CD4-positive, alpha-beta T cell treated with Interleukin-15 for 4 hours (primary cell): ENCODE data around the gene MAGEA11.
"Not testable (repeated sequence)": the region's sequence is repeated elsewhere in the genome, so short reads cannot be mapped to it uniquely, and the experiment has no call there.

Experiments
- DNase-seq: peaks from one replicate; pipeline ENCODE4 v3.0.0-alpha.2; 2020; ENCODE audit warnings: low spot score

MAGEA11 gene

DNA sequence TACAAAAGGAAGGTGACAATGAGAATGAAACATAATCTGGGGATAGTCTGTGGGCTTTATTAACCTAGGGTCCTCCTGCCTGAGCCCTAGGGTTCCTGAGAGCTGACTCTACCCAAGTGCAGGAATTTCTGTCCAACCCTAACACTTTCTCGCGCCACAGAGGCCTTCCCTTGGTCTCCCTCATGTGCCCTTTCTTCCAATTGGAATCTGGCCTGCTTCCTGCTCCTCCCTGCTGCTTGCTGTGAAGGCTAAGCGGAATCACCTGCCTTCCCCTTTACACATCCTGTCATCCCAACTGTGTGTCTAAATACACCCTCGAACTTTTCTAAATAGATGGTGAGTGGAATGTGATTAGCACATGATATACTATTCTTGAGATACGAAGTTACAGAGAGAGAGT, 5.9 kb downstream of the MAGEA11 start:
- no peak for DNase-seq

DNA sequence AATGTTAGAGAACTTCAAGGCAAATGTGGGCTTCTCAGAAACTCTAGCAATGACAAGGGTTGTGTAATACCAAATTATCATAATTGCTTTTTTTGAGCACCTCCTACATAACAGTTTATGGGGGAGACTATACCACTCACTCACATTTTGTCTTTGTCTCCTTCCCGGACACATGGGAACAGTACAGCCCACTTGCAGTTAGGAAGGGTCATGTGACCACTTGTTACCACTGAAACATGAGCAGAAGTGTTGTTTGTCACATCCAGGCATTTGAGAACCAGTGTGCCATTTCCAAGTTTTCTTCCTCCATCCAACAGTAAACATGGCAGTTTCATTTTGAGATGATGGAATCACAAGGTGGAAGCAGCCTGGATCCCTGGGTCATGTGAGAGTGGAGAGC, 6.9 kb downstream of the MAGEA11 start:
- no peak for DNase-seq

DNA sequence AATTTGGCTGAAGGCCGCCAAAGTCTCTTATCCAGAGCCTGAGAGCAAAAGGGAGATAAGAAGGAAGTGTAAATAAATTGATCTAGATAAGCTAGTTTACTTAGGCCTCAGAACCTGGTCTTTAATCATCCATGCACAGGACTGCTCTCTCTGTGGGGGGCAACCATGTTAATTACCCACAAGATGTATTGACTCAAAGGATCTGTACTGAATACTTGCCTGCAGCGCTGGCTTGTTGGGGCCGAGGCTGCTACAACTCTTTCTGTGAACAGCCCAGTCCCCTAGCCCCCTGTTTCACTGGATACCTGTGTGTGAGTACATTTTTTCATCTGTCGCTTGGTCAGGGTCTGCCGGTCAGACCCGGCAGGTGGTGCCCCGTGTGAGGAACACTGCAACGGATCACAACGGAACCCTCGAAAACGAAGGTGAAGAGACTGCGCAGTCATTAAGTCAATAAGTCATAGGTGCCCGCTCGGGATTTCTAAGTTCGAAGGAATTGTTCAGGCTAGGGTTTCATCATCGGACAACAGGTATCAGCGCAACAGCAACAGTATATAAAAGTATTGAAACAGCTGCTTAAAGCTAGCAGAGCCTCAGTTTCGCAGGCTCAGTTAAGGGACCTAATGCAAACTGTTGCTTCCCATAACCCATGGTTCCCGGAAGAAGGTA, 8.3 kb downstream of the MAGEA11 start:
- DNase-seq = no peak

DNA sequence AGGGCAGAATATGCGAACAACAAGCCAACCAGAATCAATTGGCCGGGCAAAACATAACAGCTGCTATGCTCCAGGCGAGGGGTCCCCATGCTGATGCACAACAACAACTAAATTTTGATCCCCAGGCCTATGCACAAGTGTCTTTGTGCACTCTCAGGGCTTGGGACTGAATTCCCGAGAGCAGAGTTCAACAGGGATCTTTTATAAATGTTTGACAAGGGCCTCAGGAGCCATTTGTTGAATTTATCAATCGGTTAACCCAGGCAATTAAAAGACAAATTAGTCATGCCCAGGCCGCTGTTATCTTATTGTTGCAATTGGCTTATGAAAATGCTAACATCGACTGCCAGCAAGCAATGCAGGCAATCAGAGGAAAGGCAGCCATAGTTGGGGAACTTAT, 9.4 kb downstream of the MAGEA11 start:
- DNase-seq = not testable (repeated sequence)

DNA sequence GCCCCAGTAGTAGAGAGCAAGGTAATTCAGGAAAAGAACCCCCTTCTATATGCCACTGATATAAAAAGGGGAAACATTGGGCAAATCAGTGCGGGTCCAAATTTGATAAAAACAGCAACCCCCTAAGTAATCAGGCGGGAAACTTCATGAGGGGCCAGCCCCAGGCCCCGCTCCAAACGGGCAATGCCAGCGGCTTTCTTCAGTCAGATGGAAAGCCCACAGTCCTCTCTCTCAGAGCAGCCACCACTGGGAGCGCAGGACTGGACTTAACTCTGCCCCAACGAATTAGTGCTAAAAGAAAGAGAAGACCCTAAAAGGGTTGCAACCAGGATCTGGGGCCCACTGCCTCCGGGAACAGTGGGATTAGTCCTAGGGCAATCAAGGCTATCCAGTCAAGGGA, 9.9 kb downstream of the MAGEA11 start:
- no peak for DNase-seq

DNA sequence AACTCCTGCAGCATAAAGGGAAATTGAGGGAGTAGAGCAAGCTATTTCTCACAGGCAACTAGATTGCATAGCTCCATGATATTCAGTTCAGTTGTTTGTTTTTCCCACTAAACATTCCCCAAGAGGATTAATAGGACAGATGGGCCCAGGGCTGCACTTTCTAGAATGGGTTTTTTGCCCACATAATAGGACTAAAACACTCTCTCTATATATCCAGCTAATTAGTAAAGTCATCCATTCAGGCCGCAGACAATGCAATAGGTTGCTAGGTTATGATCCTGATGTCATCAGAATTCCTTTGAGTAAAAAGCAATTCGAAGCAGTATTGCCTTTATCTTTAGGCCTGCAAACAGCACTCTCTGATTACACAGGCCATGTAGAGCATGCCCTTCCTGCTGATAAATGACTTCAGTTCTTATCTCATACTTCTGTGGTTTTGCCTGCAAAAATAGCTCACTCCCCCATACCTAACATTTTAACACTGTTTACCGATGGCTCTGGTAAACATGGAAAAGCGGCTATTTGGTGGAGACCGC, 11.8 kb downstream of the MAGEA11 start:
- not testable (repeated sequence) for DNase-seq

DNA sequence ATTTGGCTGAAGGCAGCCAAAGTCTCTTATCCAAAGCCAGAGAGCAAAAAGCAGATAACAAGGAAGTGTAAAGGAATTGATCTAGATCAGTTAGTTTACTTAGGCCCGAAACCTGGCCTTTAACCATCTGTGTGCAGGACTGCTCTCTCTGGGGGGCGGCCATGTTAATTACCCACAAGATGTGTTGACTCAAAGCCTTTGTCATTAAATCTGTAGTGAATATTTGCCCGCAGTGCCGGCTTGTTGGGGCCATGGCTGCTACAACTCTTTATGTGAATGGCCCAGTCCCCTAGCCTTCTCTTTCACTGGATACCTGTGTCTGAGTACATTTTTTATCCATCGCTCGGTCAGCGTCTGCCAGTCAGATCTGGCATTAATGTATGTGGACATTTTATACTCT, 15.4 kb downstream of the MAGEA11 start:
- DNase-seq = not testable (repeated sequence)

DNA sequence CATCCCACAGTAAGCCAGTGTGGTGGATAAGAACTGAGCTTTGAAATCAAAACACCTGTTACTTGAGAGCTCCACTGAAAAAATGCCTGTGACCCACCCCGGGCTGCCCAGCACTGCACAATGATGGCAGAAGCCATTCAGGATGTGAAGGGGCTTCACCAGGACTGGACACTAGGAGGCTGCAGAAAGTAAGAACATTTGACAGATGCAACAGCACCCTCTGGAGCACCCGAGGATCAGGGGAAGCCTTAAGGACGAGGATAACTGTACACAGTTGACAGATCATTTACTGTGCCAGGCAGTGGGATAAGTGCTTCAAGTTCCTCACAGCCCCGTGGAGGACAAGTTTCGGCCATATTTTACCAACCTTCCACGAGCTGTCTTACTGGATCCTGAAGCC, 30.4 kb downstream of the MAGEA11 start:
- DNase-seq = not testable (repeated sequence)

DNA sequence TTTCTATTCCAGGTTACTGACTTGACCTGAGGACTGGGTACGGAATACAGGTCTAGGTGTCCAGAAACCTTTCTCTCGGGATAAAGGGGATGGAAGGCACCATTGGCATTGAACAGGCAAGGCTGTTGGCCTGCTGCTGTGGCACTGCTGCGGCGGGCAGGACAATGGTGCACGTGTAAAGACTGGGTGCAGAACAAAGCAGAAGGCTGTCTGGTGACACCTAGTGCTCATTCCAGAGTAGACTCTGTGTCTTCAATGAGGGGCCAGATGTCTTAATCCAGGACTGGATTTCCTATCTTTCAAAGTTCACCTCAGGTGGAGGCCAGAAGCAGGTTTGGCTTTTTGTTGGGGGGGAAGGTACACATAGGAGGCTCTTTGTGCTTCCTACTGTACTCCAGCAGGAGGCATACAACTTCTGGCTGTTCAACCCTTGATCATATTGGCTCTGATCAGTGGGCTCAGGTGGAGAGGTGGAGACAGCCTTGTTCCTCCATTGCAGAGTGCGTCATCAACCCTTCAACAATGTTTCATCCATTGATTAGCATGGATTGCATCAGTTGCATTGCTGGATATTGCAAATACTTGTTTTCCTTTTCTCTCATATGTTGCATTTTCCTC, 34.6 kb downstream of the MAGEA11 start:
- DNase-seq = not testable (repeated sequence)

DNA sequence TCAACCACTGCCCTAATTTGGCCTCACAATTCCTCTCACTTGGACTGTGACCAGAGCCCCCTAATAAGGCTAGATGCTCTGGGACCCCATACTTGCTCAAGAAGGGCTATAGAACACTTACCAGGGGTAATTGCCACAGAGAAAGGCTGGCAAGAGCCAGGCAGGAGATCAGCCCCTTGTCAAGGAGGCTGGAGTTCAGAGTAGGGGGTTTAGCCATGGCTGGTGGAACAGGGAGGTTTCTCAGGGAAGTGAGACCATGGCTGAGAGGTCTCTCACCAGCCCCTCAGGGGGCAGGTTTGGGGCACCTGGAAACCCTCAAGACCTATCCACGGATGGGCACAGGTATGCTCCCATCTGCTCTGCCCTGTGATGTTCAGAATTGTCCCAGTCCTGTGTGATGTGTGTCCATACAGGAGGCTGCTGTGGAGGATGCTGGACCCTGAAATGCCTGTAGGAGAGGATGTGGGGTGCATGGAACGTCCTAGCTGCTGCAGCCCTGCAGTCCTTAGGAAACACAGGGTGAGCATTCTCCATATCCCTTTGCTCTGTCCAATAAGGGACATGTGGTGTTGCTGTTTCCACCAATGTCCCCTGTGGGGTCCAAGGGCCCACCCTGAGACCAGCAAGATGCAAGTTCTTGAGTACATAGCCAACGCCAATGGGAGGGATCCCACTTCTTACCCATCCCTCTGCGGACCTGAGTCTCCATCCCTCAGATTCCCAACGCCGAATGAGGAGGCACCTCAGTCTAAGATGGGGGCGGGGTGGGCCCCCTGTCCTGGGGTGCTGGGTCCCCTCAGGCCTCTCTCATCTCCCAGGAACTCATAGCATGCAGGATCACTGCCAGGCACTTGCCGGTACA, 45.6 kb downstream of the MAGEA11 start:
- DNase-seq = no peak

DNA sequence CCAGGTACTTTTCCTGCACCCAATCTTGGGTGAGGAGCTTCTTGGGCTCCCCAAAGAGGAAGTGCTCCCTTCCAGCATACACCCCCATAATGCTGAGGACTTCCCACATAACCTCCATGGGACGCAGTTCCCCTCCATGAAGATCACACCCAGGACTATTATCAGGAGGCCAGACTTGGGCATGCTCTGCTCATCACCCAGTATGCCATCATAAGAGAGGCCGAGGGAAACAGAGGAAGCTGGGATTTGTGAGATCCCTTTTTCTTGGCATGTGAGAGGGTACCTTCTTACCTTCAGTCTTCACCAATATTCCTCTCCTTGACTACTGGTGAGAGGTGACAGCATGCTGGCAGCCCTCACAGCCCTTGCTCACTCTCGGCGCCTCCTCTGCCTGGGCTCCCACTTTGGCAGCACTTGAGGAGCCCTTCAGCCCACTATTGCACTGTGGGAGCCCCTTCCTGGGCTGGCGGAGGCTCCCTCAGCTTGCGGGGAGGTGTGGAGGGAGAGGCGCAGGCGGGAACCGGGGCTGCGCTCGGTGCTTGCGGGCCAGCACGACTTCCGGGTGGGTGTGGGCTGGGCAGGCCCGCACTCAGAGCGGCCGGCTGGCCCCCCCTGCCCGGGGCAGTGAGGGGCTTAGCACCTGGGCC, 46.3 kb downstream of the MAGEA11 start:
- DNase-seq = no peak

DNA sequence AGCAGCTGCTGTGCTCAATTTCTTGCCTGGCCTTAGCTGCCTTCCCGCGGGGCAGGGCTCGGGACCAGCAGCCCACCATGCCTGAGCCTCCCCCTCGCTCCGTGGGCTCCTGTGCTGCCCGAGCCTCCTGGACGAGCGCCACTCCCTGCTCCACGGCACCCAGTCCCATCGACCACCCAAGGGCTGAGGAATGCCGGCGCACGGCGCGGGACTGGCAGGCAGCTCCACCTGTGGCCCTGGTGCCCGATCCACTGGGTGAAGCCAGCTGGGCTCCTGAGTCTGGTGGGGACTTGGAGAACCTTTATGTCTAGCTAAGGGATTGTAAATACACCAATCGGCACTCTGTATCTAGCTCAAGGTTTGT, 46.8 kb downstream of the MAGEA11 start:
- DNase-seq = not testable (repeated sequence)

DNA sequence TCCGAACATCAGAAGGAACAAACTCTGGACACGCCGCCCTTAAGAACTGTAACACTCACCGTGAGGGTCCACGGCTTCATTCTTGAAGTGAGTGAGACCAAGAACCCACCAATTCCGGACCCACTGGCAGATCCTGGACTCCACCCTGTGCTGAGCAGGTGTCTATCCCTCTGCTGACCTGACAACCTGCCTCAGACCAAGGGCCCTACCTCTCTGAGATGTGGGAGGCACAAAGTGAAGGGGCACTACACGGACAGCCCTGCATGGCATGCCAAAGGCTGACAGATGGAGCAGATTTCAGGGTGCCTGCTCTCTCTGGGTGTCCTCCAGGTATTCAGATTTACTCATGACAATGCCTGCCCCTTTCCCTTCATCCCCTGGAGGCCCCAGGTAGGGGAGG, 48.0 kb downstream of the MAGEA11 start:
- no peak for DNase-seq

DNA sequence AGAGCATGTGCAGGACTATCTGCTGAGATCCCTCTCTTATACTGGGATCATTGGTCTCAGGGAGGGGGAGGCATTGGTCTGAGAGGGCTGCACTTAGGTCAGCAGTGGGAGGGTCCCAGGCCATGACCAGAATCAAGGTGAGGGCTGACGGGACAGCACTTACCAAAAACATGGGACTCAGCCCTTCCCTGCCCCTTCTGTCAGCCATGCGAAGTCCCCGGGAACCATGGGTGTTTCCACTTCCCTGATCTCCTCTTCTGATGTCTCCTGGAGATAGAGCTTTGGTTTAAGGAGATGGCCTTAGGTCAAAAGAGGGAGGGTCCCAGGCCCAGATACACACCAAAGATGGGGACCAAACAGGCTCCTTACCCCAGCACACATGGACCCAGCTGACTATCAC, 49.1 kb downstream of the MAGEA11 start:
- no peak for DNase-seq

DNA sequence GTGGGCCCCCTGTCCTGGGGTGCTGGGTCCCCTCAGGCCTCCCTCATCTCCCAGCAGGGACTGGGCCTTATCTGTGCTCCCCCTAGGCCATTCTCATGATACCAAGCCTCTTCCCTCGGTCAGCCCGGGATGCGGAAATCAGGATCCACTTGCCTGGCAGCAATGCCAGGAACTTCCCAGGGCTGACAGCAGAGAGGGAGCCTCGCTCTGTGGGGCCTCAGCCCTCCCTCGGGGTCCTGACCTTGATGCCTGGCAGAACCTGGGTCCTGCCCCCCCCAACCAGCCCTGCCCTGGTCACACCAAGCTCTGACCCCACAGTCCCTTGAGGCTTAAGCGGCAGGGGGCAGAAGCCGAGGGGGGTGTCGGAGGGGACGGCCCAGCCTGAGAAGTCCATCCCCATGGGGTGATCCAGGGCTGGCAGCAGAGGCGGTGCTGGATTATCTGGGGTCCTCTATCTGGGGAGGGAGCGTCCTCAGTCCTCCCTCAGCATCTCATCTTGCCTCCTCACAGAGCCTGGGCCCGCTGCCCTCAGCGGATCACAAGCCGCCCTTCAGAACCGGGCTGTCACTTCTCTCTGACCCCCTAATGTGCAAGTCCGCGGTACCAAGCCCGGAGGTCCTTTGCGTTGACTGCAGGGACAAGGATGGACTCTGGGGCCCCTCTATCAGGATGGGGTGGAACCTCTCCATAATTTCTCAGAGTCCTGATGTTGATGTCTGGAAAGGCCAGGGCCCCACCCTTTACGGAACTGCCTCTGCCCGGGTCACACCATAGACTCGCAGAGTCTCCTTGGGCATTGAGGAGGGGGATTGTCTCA, 50.2 kb downstream of the MAGEA11 start:
- not testable (repeated sequence) for DNase-seq

DNA sequence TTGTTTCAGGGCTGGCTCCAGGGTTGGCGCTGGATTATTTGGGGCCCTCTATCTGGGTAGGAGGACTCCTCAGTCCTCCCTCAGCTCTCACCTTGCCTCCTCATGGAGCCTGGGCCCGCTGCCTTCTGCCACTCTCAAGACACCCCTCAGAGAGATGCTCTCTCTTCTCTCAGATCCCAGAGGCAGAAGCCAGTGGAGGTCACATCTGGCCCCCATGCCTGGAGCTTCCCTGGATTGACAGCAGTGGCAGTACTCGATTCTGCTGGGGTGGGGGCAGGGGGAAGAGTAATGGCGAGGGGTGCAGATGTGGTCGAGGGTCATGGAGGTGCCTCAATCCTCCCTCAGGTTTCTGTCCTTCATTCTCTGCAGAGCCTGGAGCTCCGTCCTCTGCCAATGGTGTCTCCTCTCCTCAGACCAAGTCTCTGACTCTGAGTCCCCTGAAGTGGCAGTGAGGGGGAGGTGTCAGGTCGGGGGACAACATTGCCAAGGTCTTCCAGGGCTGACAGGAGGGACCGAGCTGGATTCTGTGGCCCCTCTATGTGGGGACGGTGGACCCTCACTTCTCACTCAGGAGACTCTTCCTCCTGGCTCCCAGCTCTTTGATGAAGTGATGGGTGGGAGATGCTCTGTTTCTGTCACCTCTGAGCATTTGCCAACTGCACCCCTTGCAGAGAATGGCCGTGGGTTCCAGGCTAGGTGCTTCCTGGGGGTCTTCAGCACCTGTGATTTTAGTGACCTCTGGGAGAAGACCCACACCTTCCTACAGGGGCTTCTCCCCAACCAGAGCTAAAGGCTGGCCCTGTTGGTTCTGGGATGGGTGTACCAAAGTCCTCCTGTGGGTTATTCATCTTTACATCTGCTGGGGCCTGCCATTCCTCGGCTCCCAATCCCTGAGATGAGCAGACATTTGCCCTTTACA, 51.1 kb downstream of the MAGEA11 start:
- DNase-seq = no peak
